Hepatocyte (in vitro differentiated cells): ENCODE measurements around the gene GLDN. TPM values are rescaled to one million over a fixed set of nuclear protein-coding genes. Genes with fewer than 3 reads are reported as not detected.

Source experiments
- DNase-seq: peaks from one replicate; pipeline ENCODE4 v3.0.0-alpha.2; 2016; ENCODE audit warnings: low spot score
- H2AFZ ChIP-seq: fragments of 200-600 bp; sonication (generic); 2 replicates; pipeline ENCODE4 v1.6.0; 2016; ENCODE audit warnings: antibody characterized with exemption, mild to moderate bottlenecking
- H3K27ac ChIP-seq: fragments of 200-600 bp; sonication (generic); 2 replicates; pipeline ENCODE4 v1.5.1; 2016; ENCODE audit warnings: mild to moderate bottlenecking
- H3K27me3 ChIP-seq: fragments of 200-600 bp; sonication (generic); 2 replicates; pipeline ENCODE4 v1.6.1; 2016
- H3K36me3 ChIP-seq: fragments of 200-600 bp; sonication (generic); replicated peaks from 2 replicates; pipeline ENCODE4 v1.5.1; 2016; ENCODE audit warnings: low read depth; ENCODE audit not compliant: insufficient read depth
- H3K4me1 ChIP-seq: fragments of 200-600 bp; sonication (generic); 2 replicates; pipeline ENCODE4 v1.5.1; 2016; ENCODE audit warnings: mild to moderate bottlenecking, moderate library complexity; ENCODE audit not compliant: insufficient read depth
- H3K4me2 ChIP-seq: fragments of 200-600 bp; sonication (generic); 2 replicates; pipeline ENCODE4 v1.6.0; 2016
- H3K4me3 ChIP-seq: fragments of 200-600 bp; sonication (generic); 2 replicates; pipeline ENCODE4 v1.5.1; 2016; ENCODE audit warnings: mild to moderate bottlenecking
- H3K79me2 ChIP-seq: fragments of 200-600 bp; sonication (generic); 2 replicates; pipeline ENCODE4 v1.6.0; 2017; ENCODE audit warnings: mild to moderate bottlenecking
- H3K9me2 ChIP-seq: fragments of 200-600 bp; sonication (generic); replicated peaks from 2 replicates; pipeline ENCODE4 v1.6.0; 2017; ENCODE audit warnings: mild to moderate bottlenecking; ENCODE audit not compliant: insufficient read depth
- H3K9me3 ChIP-seq: fragments of 200-600 bp; sonication (generic); 2 replicates; pipeline ENCODE4 v1.5.1; 2016; ENCODE audit warnings: low read depth, mild to moderate bottlenecking
- H4K20me1 ChIP-seq: fragments of 200-600 bp; sonication (generic); 2 replicates; pipeline ENCODE4 v1.6.0; 2016; ENCODE audit warnings: mild to moderate bottlenecking; ENCODE audit not compliant: insufficient read depth, poor library complexity, severe bottlenecking
- EZH2 ChIP-seq: fragments of 200-600 bp; sonication (generic); IDR thresholded peaks from 2 replicates; pipeline ENCODE4 v1.6.1; 2016; ENCODE audit warnings: antibody characterized with exemption, mild to moderate bottlenecking, borderline replicate concordance
- EZH2phosphoT487 ChIP-seq: fragments of 200-600 bp; sonication (generic); IDR thresholded peaks from one replicate; pipeline ENCODE4 v1.6.1; 2018; ENCODE audit warnings: antibody characterized with exemption, mild to moderate bottlenecking, low read depth, moderate library complexity; ENCODE audit not compliant: unreplicated experiment, severe bottlenecking
- WGBS: methylation state at CpG from one replicate; pipeline ENCODE4 v1.1.6; 2016; ENCODE audit warnings: low lambda C conversion rate; ENCODE audit errors: missing lambda C conversion rate; 5-methylcytosine and 5-hydroxymethylcytosine counted together
- polyA plus RNA-seq: library from polyadenylated mRNA; unstranded; fragments of >200 nt; fragmentation: Nextera tagmentation; extraction: Ambion mirVana; gene quantifications from 2 replicates; pipeline ENCODE4 v1.2.1, GENCODE V29; 2016
- total RNA-seq: library from RNA; depleted of rRNA; stranded (reverse); fragments of >200 nt; gene quantifications from 2 replicates; pipeline ENCODE4 v1.2.3, GENCODE V29; 2014
- TF ChIP-seq, protein P1 (sequence below): fragments of 200-600 bp; sonication (generic); IDR thresholded peaks from 2 replicates; pipeline ENCODE4 v1.5.1; 2016; ENCODE audit warnings: antibody characterized with exemption, mild to moderate bottlenecking; ENCODE audit not compliant: poor library complexity

GLDN gene
- total and polyA plus RNA-seq, 2 experiments from 2014 or later: 0.07 to 1.8 TPM

DNA sequence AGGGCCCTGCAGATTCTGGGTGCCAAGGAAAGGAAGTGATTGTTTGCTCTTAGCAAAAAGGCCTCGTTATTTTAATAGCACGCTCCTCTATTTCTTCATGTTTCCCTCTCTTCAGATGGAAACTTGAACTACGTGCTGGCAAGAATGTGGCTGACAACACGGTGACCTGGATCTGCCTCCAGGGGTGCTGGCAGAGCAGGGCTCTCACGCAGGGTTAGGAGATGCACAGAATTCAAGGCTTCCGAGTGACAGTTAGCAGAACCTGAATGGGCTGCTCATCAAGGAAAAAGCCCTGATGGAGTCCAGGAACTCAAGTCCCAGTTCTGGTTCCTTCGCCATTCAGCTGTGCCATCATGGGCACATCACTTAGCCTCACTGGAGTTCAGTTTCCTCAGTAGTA, 25.7 kb upstream of the GLDN start:
- H4K20me1 ChIP-seq: no peaks in the 10 kb centered on the region
- H3K36me3 ChIP-seq: no peaks in the 10 kb centered on the region
- peak overlapping the region; percentile 89 for H3K27ac ChIP-seq

GRCh38 chr15:51316636-51317035, 24.8 kb upstream of the GLDN start:
- H3K4me2 ChIP-seq: no peak overlapping the region
- peaks cover 25% of the 10 kb centered on the region for H3K4me1 ChIP-seq
- no peak overlapping the region for H2AFZ ChIP-seq
- H3K9me2 ChIP-seq: no peaks in the 10 kb centered on the region
- H3K27ac ChIP-seq: no peak overlapping the region
- TF ChIP-seq EZH2phosphoT487 (no peak), EZH2 (no peak)
- TF ChIP-seq, protein P1, sequence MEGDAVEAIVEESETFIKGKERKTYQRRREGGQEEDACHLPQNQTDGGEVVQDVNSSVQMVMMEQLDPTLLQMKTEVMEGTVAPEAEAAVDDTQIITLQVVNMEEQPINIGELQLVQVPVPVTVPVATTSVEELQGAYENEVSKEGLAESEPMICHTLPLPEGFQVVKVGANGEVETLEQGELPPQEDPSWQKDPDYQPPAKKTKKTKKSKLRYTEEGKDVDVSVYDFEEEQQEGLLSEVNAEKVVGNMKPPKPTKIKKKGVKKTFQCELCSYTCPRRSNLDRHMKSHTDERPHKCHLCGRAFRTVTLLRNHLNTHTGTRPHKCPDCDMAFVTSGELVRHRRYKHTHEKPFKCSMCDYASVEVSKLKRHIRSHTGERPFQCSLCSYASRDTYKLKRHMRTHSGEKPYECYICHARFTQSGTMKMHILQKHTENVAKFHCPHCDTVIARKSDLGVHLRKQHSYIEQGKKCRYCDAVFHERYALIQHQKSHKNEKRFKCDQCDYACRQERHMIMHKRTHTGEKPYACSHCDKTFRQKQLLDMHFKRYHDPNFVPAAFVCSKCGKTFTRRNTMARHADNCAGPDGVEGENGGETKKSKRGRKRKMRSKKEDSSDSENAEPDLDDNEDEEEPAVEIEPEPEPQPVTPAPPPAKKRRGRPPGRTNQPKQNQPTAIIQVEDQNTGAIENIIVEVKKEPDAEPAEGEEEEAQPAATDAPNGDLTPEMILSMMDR: no peak
- no peak for DNase-seq
- H3K4me3 ChIP-seq: no peak overlapping the region
- H3K27me3 ChIP-seq: no peaks in the 10 kb centered on the region
- no peaks in the 10 kb centered on the region for H4K20me1 ChIP-seq
- H3K36me3 ChIP-seq: no peaks in the 10 kb centered on the region
- H3K79me2 ChIP-seq: no peaks in the 10 kb centered on the region
- WGBS: 100% methylated on average over 1 of the region's 1 CpG
- no peaks in the 10 kb centered on the region for H3K9me3 ChIP-seq

More for the DNA sequence above, 25.7 kb upstream of the GLDN start:
- DNase-seq: no peak
- Histone ChIP-seq H3K79me2 (no peaks in the 10 kb centered on the region), H3K4me1 (peaks cover 28% of the 10 kb centered on the region), H2AFZ (no peak overlapping the region), H3K27me3 (no peaks in the 10 kb centered on the region), H3K4me3 (no peak overlapping the region), H3K4me2 (no peak overlapping the region), H3K9me2 (no peaks in the 10 kb centered on the region), H3K9me3 (no peaks in the 10 kb centered on the region)
- TF ChIP-seq, protein P1: no peak
- TF ChIP-seq EZH2phosphoT487 (no peak), EZH2 (no peak)
- 63% methylated on average over 7 of the region's 7 CpGs for WGBS

- Histone ChIP-seq H3K9me3 (no peaks in the 10 kb centered on the region), H3K4me3 (no peak overlapping the region), H3K4me1 (peaks cover 24% of the 10 kb centered on the region), H3K27ac (peak overlapping the region; percentile 9), H3K79me2 (no peaks in the 10 kb centered on the region), H3K36me3 (no peaks in the 10 kb centered on the region), H4K20me1 (no peaks in the 10 kb centered on the region), H3K9me2 (no peaks in the 10 kb centered on the region), H3K27me3 (no peaks in the 10 kb centered on the region), H2AFZ (no peak overlapping the region), H3K4me2 (no peak overlapping the region)
- no peak for DNase-seq
- WGBS: 82% methylated on average over 7 of the region's 7 CpGs
- TF ChIP-seq EZH2phosphoT487 (no peak), EZH2 (no peak)
- TF ChIP-seq, protein P1: no peak
These were observed 22.9 kb upstream of the GLDN start for GRCh38 chr15:51318382-51319150.
